HG03457 (cell line): Measurements from ENCODE around the gene MSN.

Experiments used
- ATAC-seq: cut with Tn5 transposase; IDR thresholded peaks from one replicate; pipeline ENCODE4 v1.9.1; 2021; ENCODE audit warnings: moderate number of reproducible peaks; ENCODE audit not compliant: unreplicated experiment

MSN gene

DNA sequence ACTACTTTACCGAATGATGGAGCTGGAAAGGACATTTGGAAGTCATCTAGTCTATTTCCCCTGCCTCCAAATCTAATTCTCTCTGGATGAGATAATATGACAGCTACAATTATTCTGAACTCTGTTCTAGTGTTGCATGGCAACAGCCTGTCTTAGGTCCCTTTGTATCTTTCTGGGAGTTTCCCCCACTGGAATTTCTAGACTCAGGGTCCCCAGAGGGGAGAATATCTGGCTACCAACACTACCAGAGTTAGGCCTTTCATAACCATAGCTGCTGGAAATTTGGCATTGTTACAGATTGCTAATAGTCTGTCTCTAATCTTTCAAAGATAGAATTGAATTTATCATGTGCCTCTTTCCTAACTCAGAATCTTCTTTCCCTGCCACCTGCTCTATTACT is 4.5 kb downstream of the MSN start:
- no peak for ATAC-seq

DNA sequence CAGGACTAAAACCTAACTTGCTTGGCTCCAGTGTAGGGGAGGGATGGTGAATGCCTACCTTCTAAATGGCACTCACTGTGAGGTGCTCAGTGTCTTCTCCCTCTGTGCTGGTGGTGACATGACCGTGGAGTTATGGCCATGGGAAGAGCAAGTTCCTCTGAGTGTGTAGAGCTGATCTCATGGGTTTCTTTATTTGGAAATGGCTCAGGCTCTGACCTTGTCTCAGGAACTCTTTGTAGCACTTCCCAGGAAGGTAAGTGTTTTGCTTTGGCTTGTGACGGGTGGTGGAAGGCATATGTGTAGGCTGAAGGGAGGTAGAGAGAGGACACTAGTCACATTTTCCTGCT is 6.4 kb downstream of the MSN start:
- ATAC-seq = no peak

DNA sequence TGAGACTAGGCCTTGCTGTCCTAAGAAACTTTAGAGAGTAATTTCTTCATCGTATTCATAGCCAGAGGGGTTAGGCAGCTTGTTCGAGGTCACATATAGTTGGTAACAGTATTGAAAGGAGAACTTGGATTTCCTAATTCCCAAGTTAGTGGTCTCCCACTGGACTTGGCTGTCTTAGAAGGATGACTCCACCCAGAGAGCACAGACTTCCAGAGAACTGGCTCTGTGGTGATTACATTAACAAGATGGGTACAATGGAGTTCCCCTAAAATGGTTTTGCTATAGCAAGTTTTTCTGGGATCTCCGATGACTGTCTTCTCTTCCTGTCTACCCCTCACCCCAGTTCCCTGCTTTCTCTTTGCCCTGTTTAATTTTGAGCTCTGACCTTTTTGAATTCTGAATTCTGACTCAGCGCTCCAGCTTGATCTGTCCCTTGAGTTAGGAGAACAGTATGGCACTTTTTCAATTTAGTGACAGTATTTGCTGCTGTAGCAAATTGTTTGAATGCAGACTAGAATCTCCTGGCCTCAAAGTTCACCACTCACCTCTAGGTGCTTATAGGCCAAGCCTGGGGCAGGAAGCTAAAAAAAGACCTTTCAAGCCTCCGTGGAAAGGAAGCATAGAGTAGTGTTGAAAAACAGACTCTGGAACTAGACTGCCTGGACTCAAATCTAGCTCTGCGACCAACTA is 6.9 kb downstream of the MSN start:
- no peak for ATAC-seq

DNA sequence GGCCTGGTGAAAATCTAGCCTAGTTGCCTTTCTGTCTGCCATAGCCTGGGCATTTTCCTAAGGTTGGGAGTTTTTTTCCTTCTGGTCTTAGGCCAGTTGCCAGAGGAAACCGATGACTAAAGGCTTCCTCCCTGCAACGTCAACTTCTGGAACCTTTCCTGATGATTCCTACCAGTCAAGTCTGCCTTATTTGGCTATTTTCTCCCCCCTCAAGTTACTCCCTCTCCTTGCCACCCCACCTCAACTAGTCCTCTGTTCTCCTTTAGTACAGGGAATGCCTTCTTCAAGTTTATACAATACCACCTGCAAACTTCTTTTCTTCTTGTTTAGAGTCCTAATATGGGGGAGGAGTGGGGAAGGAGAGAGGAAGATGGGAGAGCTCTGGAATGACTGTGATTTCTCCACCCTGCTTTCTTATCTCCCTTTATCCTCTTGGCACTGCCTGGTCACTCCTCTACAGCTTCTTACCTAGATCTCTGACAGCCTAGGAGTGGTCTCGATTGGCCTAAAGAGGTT is 10.6 kb downstream of the MSN start:
- no peak for ATAC-seq

DNA sequence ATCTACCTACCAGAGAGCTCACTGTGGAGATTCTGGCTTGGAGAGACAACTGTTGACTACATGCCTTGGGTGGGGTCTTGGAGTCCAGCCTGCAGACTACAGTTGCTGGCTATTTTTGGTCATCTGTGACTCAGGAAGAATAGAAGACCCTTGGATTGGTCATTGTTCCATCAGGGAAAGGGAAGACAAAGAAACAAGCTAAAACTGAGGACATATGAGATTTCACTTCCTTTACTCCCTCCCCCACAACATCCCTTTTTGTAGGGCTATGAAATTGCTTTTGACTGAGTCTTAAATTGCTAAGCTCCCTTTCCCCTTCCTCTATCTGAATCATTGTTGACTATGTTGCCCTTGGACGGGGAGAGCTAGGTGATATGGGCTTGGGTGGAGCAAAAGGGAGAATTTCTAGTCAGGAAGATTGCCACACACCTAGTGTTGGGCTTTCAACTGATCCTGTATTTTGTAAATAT is 11.7 kb downstream of the MSN start:
- no peak for ATAC-seq

DNA sequence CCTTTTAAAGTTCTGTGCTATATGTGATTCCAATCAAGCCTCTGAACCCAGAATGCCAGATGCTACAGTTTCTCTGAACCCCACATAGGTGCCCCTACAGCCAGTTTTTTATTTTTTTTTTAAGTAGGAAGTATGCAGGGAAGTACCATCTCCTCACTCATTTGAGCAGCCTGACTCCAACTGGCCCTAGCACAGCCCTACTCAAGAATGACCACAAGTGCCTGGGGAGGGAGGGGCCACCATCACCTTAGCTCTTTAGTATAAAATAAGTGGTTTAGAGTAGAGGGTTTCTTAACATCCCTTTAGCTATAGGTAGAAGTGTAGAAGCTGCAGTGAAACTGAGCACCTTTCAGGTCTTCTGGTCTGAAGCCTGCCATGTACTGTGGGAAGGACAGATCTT is 14.4 kb downstream of the MSN start:
- no peak for ATAC-seq

DNA sequence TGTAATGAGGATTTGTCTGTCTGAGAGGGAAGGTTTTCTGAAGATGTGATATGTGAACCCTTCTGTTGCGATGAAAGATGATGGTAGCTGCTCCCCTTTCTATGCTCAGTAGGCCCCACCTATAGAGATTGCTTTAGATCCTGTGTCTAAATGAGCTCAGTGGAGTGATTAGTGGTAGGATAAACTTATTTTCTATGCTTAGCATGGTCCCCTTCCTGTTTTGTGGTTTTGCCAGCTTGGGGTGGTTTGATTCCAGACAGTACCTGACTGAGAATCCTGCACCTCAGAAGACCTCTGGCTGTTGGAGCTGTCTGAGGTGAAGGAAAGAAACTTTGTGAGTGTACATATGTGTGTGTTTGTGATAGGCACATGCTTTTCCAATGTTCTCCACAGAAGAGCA is 17.7 kb downstream of the MSN start:
- ATAC-seq = no peak

DNA sequence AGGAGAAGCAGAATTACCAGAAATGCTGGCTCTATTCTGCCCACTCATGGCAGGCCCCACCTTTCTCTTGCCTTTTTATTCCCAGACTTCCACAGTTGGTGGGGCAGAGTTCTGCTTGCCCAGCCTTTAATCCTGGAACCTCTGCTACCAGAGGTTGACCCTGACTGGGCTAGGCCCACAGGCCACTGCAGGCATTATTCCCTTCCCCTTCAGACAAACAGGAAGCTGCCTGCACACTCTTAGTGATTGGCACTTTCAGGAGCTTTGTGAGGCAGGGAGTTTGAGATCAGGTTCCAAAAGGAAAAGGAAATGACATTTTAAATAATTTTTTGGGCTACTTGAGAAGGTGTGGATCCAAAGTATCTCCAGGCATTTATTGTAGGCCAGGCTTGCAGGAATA is 18.8 kb downstream of the MSN start:
- ATAC-seq = no peak

DNA sequence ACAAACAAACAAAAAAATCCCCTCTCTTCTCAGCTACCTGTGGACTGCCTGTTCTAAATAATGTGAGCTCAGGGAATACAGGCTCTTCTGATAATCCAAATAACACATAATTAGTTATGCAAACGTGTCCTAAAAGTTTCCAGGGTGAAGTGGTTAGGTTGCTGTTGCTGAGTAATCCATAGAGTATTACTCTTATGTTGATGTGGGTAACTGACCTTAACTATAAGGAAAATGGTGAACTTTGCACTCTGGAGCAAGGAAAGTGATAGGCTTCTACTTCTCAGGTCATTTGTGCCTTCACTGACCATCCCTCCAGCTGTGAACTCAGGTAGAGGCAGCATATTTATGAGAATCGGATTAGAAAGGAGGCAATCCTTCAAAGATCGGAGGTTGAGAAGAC is 19.9 kb downstream of the MSN start:
- no peak for ATAC-seq

DNA sequence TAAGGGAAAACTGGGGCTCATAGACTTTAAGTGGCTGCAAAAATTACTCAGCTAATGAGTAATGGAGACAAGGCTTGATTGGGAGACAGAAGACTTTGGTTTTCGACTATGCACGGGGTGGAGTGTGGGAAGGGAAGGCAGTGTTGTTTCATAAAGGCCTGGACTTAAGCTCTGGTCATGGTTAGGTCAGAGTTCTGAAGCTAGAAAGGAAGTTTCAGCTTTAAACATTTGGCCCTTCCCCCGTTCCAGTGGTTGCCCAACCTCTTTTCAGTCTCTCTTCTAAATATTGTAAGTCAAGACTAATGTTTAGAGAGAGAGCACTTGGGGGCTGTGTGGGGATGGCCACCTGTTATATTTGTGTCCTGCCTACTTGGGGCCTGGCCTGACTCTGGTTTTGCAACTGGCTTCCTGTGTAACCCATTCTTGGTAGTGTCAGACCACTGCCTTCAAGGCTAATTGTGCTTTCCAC is 21.0 kb downstream of the MSN start:
- peak; percentile 85 for ATAC-seq

DNA sequence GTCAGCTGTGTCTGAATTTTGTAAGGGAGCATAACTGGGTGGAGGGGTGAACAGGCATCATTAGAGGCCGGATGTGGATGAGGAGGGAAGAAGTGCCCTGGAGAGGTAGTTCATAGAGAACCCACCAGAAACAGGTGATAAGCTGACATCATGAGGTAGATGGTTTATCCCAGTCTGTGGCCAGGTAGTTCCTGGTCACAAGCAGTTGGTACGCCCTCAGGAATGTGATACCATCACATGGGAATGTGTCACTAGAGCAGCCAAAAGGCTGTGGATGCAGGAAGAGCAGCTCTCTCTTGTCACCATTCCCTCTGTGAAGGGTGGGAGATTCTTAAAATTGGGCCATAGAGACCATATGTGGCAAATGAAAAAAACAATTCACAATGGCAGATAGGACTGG is 21.9 kb downstream of the MSN start:
- ATAC-seq = no peak

DNA sequence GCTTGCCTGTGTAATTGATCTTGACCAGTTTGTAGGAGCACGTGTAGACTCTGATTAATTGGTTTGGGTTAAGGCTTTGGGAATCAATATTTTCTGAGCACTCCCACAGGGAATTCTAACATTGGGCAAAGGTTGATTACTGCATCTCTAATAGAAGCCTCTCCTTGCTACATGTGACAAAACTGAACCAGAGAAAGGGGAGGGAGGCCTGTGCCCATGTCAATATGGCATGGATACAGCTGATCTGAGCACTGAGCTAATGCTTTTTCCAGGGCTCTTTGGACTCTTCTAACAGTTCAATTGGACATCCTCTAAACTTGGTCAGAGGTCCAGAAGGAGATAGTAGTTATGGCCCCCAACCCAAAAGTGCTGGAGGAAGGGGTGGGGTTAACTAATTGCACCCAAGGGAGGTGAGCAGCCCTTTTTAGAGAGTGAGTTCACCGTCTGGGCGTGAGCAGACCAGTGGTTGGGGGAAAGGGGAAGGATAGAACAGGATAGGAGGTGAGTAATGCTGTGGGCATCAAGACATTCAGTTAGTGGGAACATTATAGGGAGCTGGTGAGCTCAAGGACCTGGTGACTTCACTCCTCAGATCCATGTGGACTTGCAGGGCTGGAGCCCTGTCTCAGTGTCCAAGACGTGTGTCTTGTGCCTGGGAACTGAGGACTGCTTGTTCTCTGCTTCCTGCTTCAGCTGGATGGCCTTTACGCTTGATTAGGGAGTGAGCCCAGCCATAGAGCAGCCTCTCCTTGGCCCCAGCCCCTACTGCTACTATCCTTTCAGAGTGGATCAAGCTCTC is 22.8 kb downstream of the MSN start:
- ATAC-seq = no peak

DNA sequence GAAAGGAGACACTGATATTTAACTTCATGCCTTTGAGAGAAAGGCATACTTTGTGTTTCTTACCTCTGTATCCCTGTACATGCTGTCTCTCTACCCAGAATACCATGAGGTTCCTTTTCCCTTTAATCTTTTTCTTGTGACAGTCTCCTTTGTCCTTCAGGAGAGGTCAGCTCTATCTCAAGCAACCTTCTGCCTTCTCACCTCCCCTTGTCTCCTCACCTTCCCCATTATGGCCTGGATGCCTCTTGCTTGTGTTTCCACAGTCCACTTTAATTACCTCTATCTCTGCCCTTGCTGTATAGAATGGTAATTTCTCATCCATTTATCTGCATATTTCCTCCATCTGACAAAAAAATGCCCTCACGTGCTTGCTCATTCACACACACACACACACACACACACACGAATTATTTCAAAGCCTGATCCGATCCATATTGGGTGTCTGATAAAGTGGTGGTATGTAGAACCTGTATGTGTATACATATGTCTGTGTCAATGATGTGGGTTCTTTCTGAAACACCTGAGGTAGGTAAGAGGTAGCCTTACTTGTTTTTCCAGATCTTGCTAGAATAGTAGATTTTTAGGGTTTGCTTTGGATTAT is 28.5 kb downstream of the MSN start:
- ATAC-seq = no peak

DNA sequence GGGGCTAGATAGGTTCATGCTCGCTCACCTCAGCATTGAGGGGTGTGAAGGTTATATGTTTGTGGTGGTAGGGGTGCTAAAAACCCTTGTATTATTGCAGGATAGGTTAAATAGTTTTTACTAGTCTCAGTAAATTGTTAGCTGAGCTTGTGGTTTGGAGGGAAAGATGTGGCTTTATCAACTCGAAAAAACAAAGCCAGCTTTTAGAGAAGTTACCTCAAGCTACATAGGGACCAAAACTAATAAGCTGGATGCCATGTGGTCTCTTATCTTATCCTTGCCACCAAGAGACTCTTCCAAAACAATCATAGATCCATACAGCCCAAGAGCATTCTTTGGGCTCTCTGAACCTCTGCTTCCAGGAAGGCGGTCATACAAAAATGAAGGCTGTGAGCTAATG is 29.2 kb downstream of the MSN start:
- no peak for ATAC-seq

DNA sequence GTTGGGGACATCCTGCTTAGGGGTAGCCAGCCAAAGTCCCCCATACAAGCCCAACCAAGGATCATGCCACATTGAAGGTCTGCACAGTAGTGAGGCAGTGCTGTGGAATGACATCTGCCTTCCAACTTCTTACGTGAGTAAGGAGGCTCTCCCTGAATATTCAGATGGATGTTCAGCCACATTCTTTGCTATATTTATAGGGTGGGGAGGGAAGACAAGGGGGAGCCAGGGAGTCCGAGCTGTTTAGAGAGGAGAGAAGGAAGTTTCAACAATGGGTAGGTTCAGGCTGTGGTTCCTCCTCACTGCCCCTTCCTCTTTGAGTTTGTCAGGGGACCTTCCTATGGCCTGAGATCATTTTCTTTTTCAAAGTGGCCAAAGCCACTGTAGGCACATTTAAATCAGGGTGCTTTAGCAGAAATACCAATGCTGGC is 29.8 kb downstream of the MSN start:
- ATAC-seq = no peak

DNA sequence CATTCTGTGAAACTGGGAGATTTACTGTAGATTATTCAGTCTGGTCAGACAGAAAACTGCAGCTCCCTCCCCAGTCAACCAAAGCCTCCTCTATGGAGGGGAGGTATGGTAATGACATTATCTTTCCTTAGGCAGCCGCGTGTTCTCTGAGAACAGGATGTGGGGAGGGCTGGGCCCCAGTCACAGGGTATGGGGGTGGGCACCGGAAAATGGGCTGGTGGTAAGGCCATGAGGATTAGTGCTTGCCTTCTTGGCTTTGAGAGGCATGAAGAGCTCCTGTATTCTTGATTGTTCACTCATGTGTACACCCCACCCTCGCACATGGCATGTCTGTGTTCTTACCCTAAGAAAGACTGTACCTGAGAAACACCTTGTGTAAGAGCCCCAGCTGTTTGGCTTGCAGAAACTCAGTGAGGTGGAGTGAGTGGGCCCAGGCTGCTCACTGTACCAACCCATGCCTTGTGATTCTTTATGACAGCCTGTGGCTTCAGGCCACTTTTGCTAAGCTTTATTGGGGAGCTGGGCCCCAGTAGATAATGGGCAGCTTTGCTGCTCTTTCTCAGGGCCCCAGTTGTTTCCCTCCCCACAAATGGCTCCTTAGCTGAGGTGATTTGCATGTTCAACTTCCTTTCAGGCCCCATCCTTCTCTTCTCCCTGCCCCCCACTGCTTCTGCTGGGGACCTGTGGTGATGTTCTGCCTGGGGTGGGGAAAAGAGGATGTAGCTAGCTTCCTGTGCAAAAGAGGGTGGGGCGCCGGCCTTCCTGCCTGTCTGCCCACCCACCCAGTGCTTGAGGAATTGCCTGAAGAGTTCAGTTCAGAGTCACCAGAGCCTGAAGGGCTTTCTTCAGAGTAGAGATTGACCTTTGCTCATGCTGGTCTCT is 30.7 kb downstream of the MSN start:
- ATAC-seq = peak; percentile 46

DNA sequence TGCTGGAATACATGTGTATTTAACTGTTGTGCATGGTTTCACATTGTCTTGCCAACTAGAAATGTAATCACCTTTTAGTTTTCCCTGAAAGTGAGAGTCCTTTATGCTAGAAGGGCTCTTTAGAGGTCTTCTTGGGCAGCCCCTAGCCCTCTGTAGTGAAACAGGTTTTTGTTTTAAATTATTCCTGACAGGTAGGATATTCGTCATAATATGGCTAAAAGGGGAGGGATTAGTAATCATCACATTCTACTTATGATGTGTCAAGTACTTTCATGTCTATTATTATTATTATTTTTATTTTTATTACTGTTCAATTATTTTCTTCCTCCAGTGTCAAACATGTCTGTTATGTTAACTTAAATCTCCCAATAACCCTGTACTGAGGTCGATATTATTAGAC is 35.5 kb downstream of the MSN start:
- ATAC-seq = no peak

DNA sequence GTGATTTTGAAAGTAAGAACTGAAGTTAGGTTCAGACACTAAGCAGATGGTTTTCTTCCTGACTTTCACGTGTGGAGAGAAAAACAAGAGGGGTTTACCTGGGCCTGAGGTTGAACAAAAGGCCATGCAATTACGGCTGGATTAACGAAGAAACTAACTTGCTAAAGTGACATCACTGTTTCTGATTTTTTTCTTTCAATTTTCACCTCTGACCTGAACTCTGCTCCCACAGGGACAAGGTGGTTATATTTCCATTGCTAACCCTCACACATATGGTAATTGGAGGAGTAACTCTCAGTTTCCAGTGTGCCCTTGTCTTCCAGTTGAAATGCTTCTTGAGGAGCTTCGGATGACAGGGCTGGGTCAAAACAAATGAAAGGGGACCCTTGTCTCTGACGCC is 38.0 kb downstream of the MSN start:
- ATAC-seq = no peak

DNA sequence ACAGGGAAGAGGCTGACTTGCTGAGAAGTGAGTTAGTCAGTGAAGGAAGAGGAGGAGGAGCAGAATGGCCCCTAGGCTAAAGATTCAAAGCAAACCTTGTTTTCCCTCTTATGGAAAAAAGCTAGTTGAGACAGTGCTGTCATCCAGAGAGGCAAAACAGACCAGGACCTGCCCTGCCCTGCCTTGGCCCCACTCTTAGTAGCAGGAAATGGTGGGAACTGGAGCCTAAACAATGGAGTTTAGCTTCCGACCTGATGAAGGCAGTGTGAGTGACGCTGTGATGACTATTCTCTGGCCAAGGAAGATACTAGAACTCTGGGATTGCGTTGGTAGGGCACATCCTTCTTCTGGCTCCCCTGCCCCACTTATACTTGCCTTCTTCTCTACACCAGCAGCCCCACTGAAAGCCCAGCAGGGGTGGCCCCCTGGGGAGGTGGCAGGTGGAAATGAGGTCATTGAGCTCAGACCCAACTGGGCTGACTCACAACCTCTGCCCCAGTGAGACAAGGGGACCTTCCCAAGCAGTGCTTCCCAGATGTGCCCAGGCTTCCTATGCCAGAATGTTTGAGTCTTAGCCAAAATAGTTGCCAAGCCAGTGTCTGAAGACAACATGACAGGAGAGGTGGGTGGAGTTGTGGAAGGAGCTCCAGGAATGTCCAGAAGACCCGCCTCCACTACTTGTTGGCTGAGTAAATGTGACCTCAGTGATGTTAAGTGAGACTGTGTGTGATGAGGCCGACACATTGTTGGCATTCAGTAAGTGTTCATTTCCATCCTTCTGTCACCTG is 38.8 kb downstream of the MSN start:
- peak; percentile 52 for ATAC-seq

DNA sequence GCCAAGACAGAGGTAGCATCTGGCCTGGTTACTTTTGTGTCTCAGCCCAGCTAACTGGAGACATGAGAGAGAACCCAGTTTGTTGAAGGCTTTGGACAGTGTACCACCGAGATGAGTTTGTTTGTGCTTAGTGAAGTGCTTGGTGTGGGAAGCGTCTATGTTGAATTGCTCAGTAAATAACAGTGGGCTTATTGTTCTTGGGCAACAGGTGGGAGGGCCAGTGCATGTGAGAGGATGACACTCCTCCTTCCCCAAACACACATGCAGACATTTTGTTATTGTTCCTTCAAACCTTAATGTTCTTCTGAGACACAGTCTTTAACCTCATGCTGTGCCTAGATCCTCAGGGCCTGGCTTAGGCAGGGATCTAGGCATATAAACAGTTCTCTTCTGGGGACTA is 39.7 kb downstream of the MSN start:
- no peak for ATAC-seq
